GM23248 (cell line): Measurements from ENCODE around the gene CATSPER2. TPM values are rescaled to one million over a fixed set of nuclear protein-coding genes. Genes with fewer than 3 reads are reported as not detected.
"Not testable (repeated sequence)": the region's sequence is repeated elsewhere in the genome, so short reads cannot be mapped to it uniquely, and the experiment has no call there.

ENCODE experiments used
- DNase-seq: peaks from one replicate; pipeline ENCODE4 v3.0.0-alpha.2; 2015
- H2AFZ ChIP-seq: fragments of 200-600 bp; sonication (generic); 2 replicates; pipeline ENCODE4 v1.6.1; 2016; ENCODE audit warnings: antibody characterized with exemption
- H3F3A ChIP-seq: fragments of 200-600 bp; sonication (generic); 2 replicates; pipeline ENCODE4 v1.6.1; 2016; ENCODE audit warnings: mild to moderate bottlenecking, antibody characterized with exemption, mixed run types; ENCODE audit not compliant: insufficient read depth
- H3K27ac ChIP-seq: fragments of 200-600 bp; sonication (generic); 2 replicates; pipeline ENCODE4 v1.5.1; 2016; ENCODE audit warnings: mild to moderate bottlenecking
- H3K27me3 ChIP-seq: fragments of 200-600 bp; sonication (generic); replicated peaks from 2 replicates; pipeline ENCODE4 v1.6.1; 2016; ENCODE audit warnings: mild to moderate bottlenecking; ENCODE audit not compliant: insufficient read depth
- H3K36me3 ChIP-seq: fragments of 200-600 bp; sonication (generic); 2 replicates; pipeline ENCODE4 v1.6.1; 2016; ENCODE audit warnings: low read depth, mild to moderate bottlenecking
- H3K4me1 ChIP-seq: fragments of 200-600 bp; sonication (generic); 2 replicates; pipeline ENCODE4 v1.6.1; 2016; ENCODE audit warnings: mild to moderate bottlenecking; ENCODE audit not compliant: insufficient read depth
- H3K4me2 ChIP-seq: fragments of 200-600 bp; sonication (generic); one replicate; pipeline ENCODE4 v1.6.1; 2016; ENCODE audit warnings: mild to moderate bottlenecking; ENCODE audit not compliant: unreplicated experiment
- H3K4me3 ChIP-seq: fragments of 200-600 bp; sonication (generic); 2 replicates; pipeline ENCODE4 v1.5.1; 2016; ENCODE audit warnings: mild to moderate bottlenecking
- H3K79me2 ChIP-seq: fragments of 200-600 bp; sonication (generic); 2 replicates; pipeline ENCODE4 v1.6.1; 2016; ENCODE audit warnings: mild to moderate bottlenecking; ENCODE audit not compliant: insufficient read depth
- H3K9ac ChIP-seq: fragments of 200-600 bp; sonication (generic); 2 replicates; pipeline ENCODE4 v1.6.1; 2016; ENCODE audit warnings: mild to moderate bottlenecking
- H3K9me2 ChIP-seq: fragments of 200-600 bp; sonication (generic); 2 replicates; pipeline ENCODE4 v1.6.1; 2016; ENCODE audit warnings: mixed run types, mild to moderate bottlenecking, moderate library complexity; ENCODE audit not compliant: insufficient read depth
- H3K9me3 ChIP-seq: fragments of 200-600 bp; sonication (generic); one replicate; pipeline ENCODE4 v1.6.1; 2017; ENCODE audit warnings: low read depth
- H4K20me1 ChIP-seq: fragments of 200-600 bp; sonication (generic); 2 replicates; pipeline ENCODE4 v1.6.0; 2016; ENCODE audit not compliant: insufficient read depth
- WGBS, 2 experiments: methylation state at CpG; one replicate each; pipeline ENCODE4 v1.1.6; 2015 to 2017; ENCODE audit warnings: low lambda C conversion rate in 2 of 2, low coverage in 1 of 2; ENCODE audit errors: missing lambda C conversion rate in 2 of 2; 5-methylcytosine and 5-hydroxymethylcytosine counted together
- in situ Hi-C: fragments of 300-500 bp; cut with MboI; formaldehyde crosslinking; loops from 2 replicates; pipeline ENCODE4 v1.15.0; 2020
- polyA plus RNA-seq: library from polyadenylated mRNA; unstranded; fragments of >200 nt; fragmentation: Nextera tagmentation; extraction: Ambion mirVana; gene quantifications from 2 replicates; pipeline ENCODE4 v1.2.1, GENCODE V29; 2016
- total RNA-seq: library from RNA; depleted of rRNA; stranded (reverse); fragments of >200 nt; shearing (Covaris generic); gene quantifications from 2 replicates; pipeline ENCODE4 v1.2.3, GENCODE V29; 2014

The CATSPER2 gene
- total and polyA plus RNA-seq, 2 experiments from 2014 or later, result 1.7 TPM; not detected in 1

GRCh38 chr15:43663333-43663732 lies 14.7 kb upstream of the CATSPER2 start:
- H3K9me2 ChIP-seq, H3F3A ChIP-seq, H3K9me3 ChIP-seq, H3K4me2 ChIP-seq, H3K9ac ChIP-seq, H3K27me3 ChIP-seq, H3K27ac ChIP-seq, H4K20me1 ChIP-seq, DNase-seq, H3K4me1 ChIP-seq, H2AFZ ChIP-seq, H3K36me3 ChIP-seq, H3K79me2 ChIP-seq, H3K4me3 ChIP-seq, in situ Hi-C loops: not testable (repeated sequence)
- no CpG with 5 or more reads among the region's 8 CpGs for WGBS, 2 experiments

GRCh38 chr15:43662293-43662692 lies 13.6 kb upstream of the CATSPER2 start:
- DNase-seq, H3K4me2 ChIP-seq, H2AFZ ChIP-seq, H3K36me3 ChIP-seq, H3K27ac ChIP-seq, H3K79me2 ChIP-seq, H3K4me1 ChIP-seq, in situ Hi-C loops, H3K9ac ChIP-seq, H3K4me3 ChIP-seq, H3K27me3 ChIP-seq, H3F3A ChIP-seq, H3K9me3 ChIP-seq, H3K9me2 ChIP-seq, H4K20me1 ChIP-seq: not testable (repeated sequence)
- WGBS, 2 experiments, result no CpG with 5 or more reads among the region's 2 CpGs

- not testable (repeated sequence) for H3K9ac ChIP-seq, H3K79me2 ChIP-seq
These were observed 11.1 kb upstream of the CATSPER2 start for GRCh38 chr15:43659727-43660126.

GRCh38 chr15:43649430-43649926 lies 834 bp upstream of the CATSPER2 start:
- DNase-seq, H3K27me3 ChIP-seq, H3K79me2 ChIP-seq, H2AFZ ChIP-seq, H3K4me1 ChIP-seq, H3K9ac ChIP-seq, H4K20me1 ChIP-seq, H3K9me3 ChIP-seq, in situ Hi-C loops, H3K9me2 ChIP-seq, H3K4me2 ChIP-seq, H3F3A ChIP-seq, H3K27ac ChIP-seq, H3K36me3 ChIP-seq, H3K4me3 ChIP-seq: not testable (repeated sequence)
- WGBS, 2 experiments, result 96 to 97% methylated on average over 14 to 16 of the region's 16 CpGs

More at GRCh38 chr15:43659727-43660126, 11.1 kb upstream of the CATSPER2 start:
- H3K4me1 ChIP-seq, H3K9me2 ChIP-seq, DNase-seq, in situ Hi-C loops, H3K27ac ChIP-seq, H3K4me3 ChIP-seq, H3K36me3 ChIP-seq, H3K27me3 ChIP-seq, H3K4me2 ChIP-seq, H3F3A ChIP-seq, H3K9me3 ChIP-seq, H4K20me1 ChIP-seq, H2AFZ ChIP-seq: not testable (repeated sequence)
- WGBS, 2 experiments, result 98 to 100% methylated on average over 2 to 5 of the region's 10 CpGs

GRCh38 chr15:43638464-43639204 lies 10.0 kb downstream of the CATSPER2 start:
- H3K4me3 ChIP-seq, H3K9ac ChIP-seq, in situ Hi-C loops, H3K9me2 ChIP-seq, H3K9me3 ChIP-seq, H3K27ac ChIP-seq, H3K79me2 ChIP-seq, H3K27me3 ChIP-seq, H4K20me1 ChIP-seq, H2AFZ ChIP-seq, DNase-seq, H3K36me3 ChIP-seq, H3K4me1 ChIP-seq, H3F3A ChIP-seq, H3K4me2 ChIP-seq: not testable (repeated sequence)
- WGBS, 2 experiments, result 79 to 83% methylated on average over 8 of the region's 8 CpGs

- H3K36me3 ChIP-seq, H3K4me1 ChIP-seq, H2AFZ ChIP-seq, in situ Hi-C loops, H3K27ac ChIP-seq, H3K9ac ChIP-seq, H4K20me1 ChIP-seq, H3F3A ChIP-seq, DNase-seq, H3K4me2 ChIP-seq, H3K27me3 ChIP-seq, H3K79me2 ChIP-seq, H3K4me3 ChIP-seq, H3K9me2 ChIP-seq, H3K9me3 ChIP-seq: not testable (repeated sequence)
These were observed 21.7 kb downstream of the CATSPER2 start for GRCh38 chr15:43626937-43627336.
